ENCODE data around the gene PCSK5.

DNA sequence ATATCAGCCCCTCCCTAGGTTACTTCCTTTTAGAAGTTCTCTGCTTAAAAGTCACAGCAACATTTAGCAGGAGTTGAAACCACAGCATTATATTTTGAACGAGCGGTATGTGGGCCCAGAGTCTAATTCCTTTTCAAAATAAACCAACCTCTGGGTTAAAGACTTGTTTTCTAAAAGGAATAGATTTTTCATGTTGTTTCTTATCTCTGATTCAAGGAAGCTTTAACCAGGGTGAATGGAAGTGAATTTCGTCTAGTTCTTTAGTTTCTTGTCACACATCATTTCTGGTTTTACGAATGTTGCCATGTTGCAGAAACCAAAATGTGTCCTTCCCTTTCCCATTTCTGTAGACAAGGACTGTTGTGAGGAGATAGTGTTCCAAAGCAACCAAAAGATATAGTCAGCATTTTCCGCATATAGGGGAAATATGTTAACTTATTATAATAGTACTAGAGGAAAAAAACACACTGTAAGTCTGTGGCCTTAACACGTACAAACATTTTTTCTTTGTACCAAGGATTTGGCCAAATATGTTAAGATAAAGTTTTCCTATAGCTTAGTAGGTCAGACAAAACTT lies 142.4 kb downstream of the PCSK5 start:
- TF ChIP-seq, protein P1, sequence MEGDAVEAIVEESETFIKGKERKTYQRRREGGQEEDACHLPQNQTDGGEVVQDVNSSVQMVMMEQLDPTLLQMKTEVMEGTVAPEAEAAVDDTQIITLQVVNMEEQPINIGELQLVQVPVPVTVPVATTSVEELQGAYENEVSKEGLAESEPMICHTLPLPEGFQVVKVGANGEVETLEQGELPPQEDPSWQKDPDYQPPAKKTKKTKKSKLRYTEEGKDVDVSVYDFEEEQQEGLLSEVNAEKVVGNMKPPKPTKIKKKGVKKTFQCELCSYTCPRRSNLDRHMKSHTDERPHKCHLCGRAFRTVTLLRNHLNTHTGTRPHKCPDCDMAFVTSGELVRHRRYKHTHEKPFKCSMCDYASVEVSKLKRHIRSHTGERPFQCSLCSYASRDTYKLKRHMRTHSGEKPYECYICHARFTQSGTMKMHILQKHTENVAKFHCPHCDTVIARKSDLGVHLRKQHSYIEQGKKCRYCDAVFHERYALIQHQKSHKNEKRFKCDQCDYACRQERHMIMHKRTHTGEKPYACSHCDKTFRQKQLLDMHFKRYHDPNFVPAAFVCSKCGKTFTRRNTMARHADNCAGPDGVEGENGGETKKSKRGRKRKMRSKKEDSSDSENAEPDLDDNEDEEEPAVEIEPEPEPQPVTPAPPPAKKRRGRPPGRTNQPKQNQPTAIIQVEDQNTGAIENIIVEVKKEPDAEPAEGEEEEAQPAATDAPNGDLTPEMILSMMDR (IDR thresholded peaks at IDR 0.05; ENCODE audit: low read depth, low read length, missing input control), result no peak
- no peak for TF ChIP-seq SP1 (IDR thresholded peaks at IDR 0.05)
- TF ChIP-seq YY1 (IDR thresholded peaks at IDR 0.05), result no peak
- no peak for TF ChIP-seq RAD21 (IDR thresholded peaks at IDR 0.05)
- TF ChIP-seq GABPA (IDR thresholded peaks at IDR 0.05 in 1 of 2, conservative IDR thresholded peaks at IDR 0.05 in 1 of 2), result no peak
- TF ChIP-seq HNF4A (conservative IDR thresholded peaks at IDR 0.05), result no peak
- TF ChIP-seq NR2F2 (IDR thresholded peaks at IDR 0.05), result no peak
- TF ChIP-seq TAF1 (conservative IDR thresholded peaks at IDR 0.05), result no peak
- TF ChIP-seq, protein P2, sequence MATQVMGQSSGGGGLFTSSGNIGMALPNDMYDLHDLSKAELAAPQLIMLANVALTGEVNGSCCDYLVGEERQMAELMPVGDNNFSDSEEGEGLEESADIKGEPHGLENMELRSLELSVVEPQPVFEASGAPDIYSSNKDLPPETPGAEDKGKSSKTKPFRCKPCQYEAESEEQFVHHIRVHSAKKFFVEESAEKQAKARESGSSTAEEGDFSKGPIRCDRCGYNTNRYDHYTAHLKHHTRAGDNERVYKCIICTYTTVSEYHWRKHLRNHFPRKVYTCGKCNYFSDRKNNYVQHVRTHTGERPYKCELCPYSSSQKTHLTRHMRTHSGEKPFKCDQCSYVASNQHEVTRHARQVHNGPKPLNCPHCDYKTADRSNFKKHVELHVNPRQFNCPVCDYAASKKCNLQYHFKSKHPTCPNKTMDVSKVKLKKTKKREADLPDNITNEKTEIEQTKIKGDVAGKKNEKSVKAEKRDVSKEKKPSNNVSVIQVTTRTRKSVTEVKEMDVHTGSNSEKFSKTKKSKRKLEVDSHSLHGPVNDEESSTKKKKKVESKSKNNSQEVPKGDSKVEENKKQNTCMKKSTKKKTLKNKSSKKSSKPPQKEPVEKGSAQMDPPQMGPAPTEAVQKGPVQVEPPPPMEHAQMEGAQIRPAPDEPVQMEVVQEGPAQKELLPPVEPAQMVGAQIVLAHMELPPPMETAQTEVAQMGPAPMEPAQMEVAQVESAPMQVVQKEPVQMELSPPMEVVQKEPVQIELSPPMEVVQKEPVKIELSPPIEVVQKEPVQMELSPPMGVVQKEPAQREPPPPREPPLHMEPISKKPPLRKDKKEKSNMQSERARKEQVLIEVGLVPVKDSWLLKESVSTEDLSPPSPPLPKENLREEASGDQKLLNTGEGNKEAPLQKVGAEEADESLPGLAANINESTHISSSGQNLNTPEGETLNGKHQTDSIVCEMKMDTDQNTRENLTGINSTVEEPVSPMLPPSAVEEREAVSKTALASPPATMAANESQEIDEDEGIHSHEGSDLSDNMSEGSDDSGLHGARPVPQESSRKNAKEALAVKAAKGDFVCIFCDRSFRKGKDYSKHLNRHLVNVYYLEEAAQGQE (IDR thresholded peaks at IDR 0.05), result no peak
- TF ChIP-seq, protein P3, sequence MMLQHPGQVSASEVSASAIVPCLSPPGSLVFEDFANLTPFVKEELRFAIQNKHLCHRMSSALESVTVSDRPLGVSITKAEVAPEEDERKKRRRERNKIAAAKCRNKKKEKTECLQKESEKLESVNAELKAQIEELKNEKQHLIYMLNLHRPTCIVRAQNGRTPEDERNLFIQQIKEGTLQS (IDR thresholded peaks at IDR 0.05), result no peak
- TF ChIP-seq, protein P4, sequence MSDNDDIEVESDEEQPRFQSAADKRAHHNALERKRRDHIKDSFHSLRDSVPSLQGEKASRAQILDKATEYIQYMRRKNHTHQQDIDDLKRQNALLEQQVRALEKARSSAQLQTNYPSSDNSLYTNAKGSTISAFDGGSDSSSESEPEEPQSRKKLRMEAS (IDR thresholded peaks at IDR 0.05), result no peak
- no peak for TF ChIP-seq FOXA2 (IDR thresholded peaks at IDR 0.05)
